ENCODE measurements around the gene UBE2G2.

UBE2G2 gene

GRCh38 chr21:44838951-44839350 lies 37.3 kb upstream of the UBE2G2 start:
- TF ChIP-seq, protein P1, sequence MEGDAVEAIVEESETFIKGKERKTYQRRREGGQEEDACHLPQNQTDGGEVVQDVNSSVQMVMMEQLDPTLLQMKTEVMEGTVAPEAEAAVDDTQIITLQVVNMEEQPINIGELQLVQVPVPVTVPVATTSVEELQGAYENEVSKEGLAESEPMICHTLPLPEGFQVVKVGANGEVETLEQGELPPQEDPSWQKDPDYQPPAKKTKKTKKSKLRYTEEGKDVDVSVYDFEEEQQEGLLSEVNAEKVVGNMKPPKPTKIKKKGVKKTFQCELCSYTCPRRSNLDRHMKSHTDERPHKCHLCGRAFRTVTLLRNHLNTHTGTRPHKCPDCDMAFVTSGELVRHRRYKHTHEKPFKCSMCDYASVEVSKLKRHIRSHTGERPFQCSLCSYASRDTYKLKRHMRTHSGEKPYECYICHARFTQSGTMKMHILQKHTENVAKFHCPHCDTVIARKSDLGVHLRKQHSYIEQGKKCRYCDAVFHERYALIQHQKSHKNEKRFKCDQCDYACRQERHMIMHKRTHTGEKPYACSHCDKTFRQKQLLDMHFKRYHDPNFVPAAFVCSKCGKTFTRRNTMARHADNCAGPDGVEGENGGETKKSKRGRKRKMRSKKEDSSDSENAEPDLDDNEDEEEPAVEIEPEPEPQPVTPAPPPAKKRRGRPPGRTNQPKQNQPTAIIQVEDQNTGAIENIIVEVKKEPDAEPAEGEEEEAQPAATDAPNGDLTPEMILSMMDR (IDR thresholded peaks at IDR 0.05; ENCODE audit: low read depth, low read length), result no peak
- DNase-seq (ENCODE audit: extremely low read depth, low read depth), result no peak

GRCh38 chr21:44838039-44838895 lies 36.6 kb upstream of the UBE2G2 start:
- TF ChIP-seq, protein P1 (IDR thresholded peaks at IDR 0.05; ENCODE audit: low read depth, low read length), result no peak

DNA sequence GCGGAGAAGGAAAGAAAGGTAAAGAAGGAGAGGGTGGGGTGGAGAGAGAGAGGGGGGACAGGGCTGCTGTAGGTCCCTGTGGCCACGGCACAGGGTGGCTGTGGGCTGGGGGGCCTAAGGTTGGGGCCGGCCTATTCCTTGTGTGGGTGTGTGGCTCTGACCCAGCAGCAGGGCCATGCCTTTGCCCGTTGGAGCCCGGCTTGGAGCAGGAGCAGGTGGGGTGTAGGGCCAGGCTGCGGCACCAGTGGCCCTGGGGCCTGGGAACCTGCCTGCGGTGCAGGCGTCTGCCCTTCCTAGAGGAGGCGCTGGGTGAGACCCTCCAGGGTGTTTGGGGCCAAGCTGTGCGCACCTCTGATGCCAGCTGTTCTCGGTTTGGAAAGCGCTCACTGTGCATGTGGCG lies 35.9 kb upstream of the UBE2G2 start:
- DNase-seq (ENCODE audit: extremely low read depth, low read depth), result no peak
- TF ChIP-seq, protein P1 (IDR thresholded peaks at IDR 0.05; ENCODE audit: low read depth, low read length), result no peak

More at GRCh38 chr21:44838039-44838895, 36.6 kb upstream of the UBE2G2 start:
- DNase-seq (ENCODE audit: extremely low read depth, low read depth), result no peak

DNA sequence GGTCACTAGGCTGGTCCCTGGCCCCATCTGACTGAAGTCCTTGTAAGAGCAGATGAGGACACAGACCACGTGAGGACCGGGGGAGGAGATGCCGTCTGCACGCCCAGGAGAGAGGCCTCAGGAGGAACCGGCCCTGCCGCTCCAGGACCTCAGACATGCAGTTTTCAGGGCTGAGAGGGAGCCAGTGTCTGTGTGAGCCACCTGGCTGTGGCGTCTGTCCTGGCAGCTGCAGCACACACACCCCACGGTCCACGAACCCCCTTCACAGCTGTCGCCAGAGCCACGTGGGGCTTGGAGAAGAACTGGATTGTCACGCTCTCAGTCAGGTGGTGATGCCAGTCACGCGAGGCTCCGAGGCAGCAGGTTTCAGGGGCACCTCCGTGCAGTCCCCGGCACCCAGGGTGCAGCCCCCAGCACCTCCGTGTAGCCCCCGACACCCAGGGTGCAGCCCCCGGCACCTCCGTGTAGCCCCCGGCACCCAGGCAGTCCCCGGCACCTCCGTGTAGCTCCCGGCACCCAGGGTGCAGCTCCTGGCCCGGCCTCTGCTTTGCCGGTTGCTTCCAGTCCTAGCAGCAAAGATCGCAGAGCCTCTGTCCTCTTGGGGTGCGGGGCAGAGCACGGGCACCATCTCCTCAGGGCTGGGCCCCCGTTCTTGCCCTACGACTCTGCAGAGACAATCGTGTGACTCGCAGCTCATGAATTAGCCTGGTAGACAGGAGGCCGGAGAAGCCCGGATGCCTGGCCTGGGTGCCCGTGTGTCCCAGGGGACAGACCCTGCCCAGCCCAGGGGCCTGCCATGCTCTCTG lies 35.2 kb upstream of the UBE2G2 start:
- TF ChIP-seq, protein P1 (IDR thresholded peaks at IDR 0.05; ENCODE audit: low read depth, low read length), result no peak
- DNase-seq (ENCODE audit: extremely low read depth, low read depth), result no peak

GRCh38 chr21:44836349-44836665 lies 34.7 kb upstream of the UBE2G2 start:
- TF ChIP-seq, protein P1 (IDR thresholded peaks at IDR 0.05; ENCODE audit: low read depth, low read length), result no peak
- no peak for DNase-seq (ENCODE audit: extremely low read depth, low read depth)

DNA sequence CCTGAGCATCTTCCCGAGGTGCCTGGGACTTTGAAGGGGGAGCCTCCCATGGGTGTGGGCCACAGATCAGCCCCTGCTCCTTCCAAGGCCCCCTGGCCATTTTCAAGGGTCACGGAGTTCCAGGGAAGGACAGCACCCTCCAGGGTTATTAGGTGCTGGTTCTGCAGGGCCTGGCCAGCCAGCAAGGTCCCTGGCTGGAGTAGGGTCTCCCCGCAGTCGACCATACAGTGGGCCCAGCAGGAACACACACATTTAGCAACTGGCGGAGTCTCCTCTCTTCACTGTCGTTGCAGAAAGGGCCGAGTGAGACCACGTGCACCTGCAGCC lies 34.0 kb upstream of the UBE2G2 start:
- no peak for DNase-seq (ENCODE audit: extremely low read depth, low read depth)
- TF ChIP-seq, protein P1 (IDR thresholded peaks at IDR 0.05; ENCODE audit: low read depth, low read length), result no peak

Measured in AG09319 (cell line).